Small intestine (tissue), 7 donors: Measurements from ENCODE around the gene LPP. TPM values are rescaled to one million over a fixed set of nuclear protein-coding genes. Genes with fewer than 3 reads are reported as not detected.
A peak's percentile ranks its signal among the peaks of the same experiment; 100 is the strongest.

Experiments used
- DNase-seq, 2 donors: peaks; one replicate each; pipeline versions ENCODE4 v3.0.0 to v3.0.0-alpha.2; 2013
- FAIRE-seq: peaks from 2 replicates; lab custom pipeline; 2012; peaks lifted over from hg19 to GRCh38; lab: Jason Lieb, UNC
- H3K27ac ChIP-seq, 3 donors: one replicate each; pipeline ENCODE4 v1.5.1; 2013; ENCODE audit warnings: low read length in 2 of 3, mild to moderate bottlenecking in 2 of 3, control low read depth in 1 of 3, inconsistent platforms in 1 of 3, low read depth in 1 of 3, moderate library complexity in 1 of 3
- H3K27me3 ChIP-seq, 3 donors: one replicate each; pipeline ENCODE4 v1.6.1; 2013; ENCODE audit warnings: low read length in 3 of 3, inconsistent platforms in 1 of 3; ENCODE audit not compliant: control insufficient read depth in 3 of 3, insufficient read depth in 3 of 3
- H3K36me3 ChIP-seq, 3 donors: one replicate each; pipeline ENCODE4 v1.6.1; 2013; ENCODE audit warnings: low read length in 3 of 3, inconsistent platforms in 1 of 3, low read depth in 1 of 3, mild to moderate bottlenecking in 1 of 3, moderate library complexity in 1 of 3; ENCODE audit not compliant: control insufficient read depth in 3 of 3, insufficient read depth in 2 of 3
- H3K4me1 ChIP-seq, 3 donors: one replicate each; pipeline ENCODE4 v1.6.1; 2013; ENCODE audit warnings: low read length in 2 of 3, inconsistent platforms in 1 of 3, low read depth in 1 of 3, mild to moderate bottlenecking in 1 of 3, moderate library complexity in 1 of 3; ENCODE audit not compliant: control insufficient read depth in 3 of 3, insufficient read depth in 2 of 3
- H3K4me3 ChIP-seq, 3 donors: one replicate each; pipeline ENCODE4 v1.5.1; 2013; ENCODE audit warnings: low read length in 3 of 3, control low read depth in 1 of 3, inconsistent platforms in 1 of 3, low read depth in 1 of 3, mild to moderate bottlenecking in 1 of 3, moderate library complexity in 1 of 3
- H3K9me3 ChIP-seq, 2 donors: one replicate each; pipeline ENCODE4 v1.6.1; 2013; ENCODE audit warnings: low read depth in 1 of 2, low read length in 1 of 2; ENCODE audit not compliant: control insufficient read depth in 2 of 2, insufficient read depth in 1 of 2
- WGBS, 3 donors: extraction: QIAGEN DNeasy Blood & Tissue Kit; methylation state at CpG; one replicate each; pipeline ENCODE4 v1.1.7; 2013; 5-methylcytosine and 5-hydroxymethylcytosine counted together
- polyA plus RNA-seq, 4 donors: library from polyadenylated mRNA; stranded (reverse) in 3 of 4; unstranded in 1 of 4; fragments of 200-250 nt in 3 of 4; fragments of 120-200 nt in 1 of 4; gene quantifications; one replicate each; pipeline versions ENCODE4 v1.2.1 to v1.2.3, GENCODE V29; 2013
- donor health status: healthy with polysubstance abuse.
- donor health status: control.
- donor health status: control.
- donor health status: Bipolar disorder and iron deficiency.
- donor health status: healthy.

LPP gene
- polyA plus RNA-seq, 4 donors: 5.4 to 35.8 (median 12.4) TPM

DNA sequence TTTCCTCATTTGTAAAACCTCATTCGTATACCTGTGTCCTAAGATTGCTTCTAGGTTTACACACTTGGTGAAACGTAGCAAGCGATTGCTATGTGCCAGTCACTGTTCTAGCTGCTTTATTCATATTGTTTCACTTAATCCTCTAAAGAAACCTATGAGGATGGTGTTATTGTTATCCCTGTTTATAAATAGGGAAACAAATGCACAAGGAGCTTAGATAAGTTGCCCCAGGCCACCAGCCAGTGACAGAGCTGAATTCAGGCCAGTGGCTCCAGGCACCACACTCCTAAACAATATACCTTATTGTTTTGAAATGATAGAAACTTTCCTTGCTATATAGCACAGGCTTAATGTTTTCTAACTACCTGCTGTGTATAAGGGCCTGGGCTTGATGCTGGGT, 44.0 kb downstream of the LPP start:
- FAIRE-seq (no peak), DNase-seq (no peak)
- H3K4me3 ChIP-seq: no peak overlapping the region
- no peaks in the 10 kb centered on the region for H3K27me3 ChIP-seq
- peaks cover 0 to 23% (median 2%) of the 10 kb centered on the region in 3 donors for H3K4me1 ChIP-seq
- WGBS, 3 donors: 82 to 88% (median 86%) methylated on average over 3 of the region's 3 CpGs
- H3K27ac ChIP-seq: no peak overlapping the region
- H3K9me3 ChIP-seq: no peaks in the 10 kb centered on the region
- peaks cover 0 to 23% (median 0%) of the 10 kb centered on the region in 3 donors for H3K36me3 ChIP-seq

DNA sequence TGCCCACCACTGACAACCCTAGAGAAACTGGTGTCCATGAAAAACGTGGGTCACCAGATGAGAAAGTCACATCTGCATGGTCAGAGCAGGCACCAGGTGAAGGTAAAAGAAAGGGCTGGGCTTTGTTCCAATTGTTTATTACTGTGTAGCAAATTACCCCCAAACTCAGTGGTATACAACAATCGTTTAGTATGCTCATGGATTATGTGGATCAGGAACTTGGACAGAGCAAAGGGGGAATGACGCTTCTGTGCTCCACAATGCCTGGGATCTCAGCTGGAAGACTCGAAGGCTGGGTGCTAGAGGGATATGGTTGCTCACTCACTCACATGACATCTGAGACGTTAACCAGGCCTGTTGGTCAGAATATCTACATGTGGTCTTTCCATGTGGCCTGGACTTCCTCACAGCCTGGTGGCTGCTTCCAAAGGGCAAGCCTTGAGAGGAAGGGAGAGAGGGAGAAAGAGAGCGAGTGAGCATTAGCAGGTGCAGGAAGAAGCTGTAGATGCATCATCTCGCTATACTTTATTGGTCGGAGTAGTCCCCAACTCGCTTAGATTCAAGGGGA, 44.9 kb downstream of the LPP start:
- WGBS, 3 donors: 31 to 70% (median 50%) methylated on average over 9 of the region's 9 CpGs
- Histone ChIP-seq H3K36me3 (peaks cover 0 to 24% (median 0%) of the 10 kb centered on the region in 3 donors), H3K27me3 (no peaks in the 10 kb centered on the region), H3K27ac (peak overlapping the region in 1 of 3 donors; percentile 11), H3K4me1 (peaks cover 0 to 22% (median 2%) of the 10 kb centered on the region in 3 donors), H3K4me3 (no peak overlapping the region), H3K9me3 (no peaks in the 10 kb centered on the region)
- FAIRE-seq: no peak
- DNase-seq: no peak

DNA sequence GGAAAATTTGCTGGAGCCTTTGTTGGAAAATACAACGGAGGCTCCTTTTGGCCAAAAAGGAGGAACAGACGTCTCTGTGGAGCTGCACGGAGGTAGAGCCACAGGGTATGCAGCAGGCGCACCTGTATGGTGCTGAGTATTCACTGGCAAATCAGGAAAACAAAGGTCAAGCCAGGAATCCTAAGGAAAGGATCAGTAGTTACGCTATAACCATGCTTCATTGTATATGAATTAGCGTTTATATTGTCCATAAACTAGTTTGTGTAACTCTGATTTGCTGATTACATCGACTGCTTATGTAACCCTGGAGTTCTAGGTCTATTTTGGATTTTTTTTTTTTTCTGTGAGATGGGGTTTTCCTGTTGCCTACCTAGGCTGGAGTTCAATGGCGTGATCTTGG, 45.4 kb downstream of the LPP start:
- Histone ChIP-seq H3K36me3 (peaks cover 0 to 28% (median 0%) of the 10 kb centered on the region in 3 donors), H3K27ac (no peak overlapping the region), H3K27me3 (no peaks in the 10 kb centered on the region), H3K4me1 (peaks cover 0 to 21% (median 2%) of the 10 kb centered on the region in 3 donors), H3K9me3 (no peaks in the 10 kb centered on the region), H3K4me3 (no peak overlapping the region)
- WGBS, 3 donors: 49 to 79% (median 64%) methylated on average over 8 of the region's 8 CpGs
- DNase-seq (no peak), FAIRE-seq (no peak)

DNA sequence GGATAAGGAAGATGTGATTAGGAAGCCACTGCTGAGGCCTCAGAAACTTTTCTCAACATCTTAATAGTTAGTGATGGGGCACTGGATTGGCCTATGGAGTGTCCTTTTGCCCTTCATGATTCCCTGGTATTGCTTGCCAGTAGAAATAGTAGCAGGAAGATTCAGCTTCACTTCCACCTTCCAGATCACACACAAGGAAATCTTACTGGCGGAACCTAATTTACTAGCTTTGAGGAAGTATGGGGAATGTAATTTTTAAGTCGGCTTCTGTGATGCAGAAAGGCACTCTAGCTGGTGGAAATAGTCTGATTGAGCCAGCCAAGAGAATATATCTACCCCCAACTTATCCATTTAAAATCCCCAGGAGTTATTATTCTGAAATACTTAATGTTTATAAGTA, 46.5 kb downstream of the LPP start:
- no peak for FAIRE-seq
- Histone ChIP-seq H3K9me3 (no peaks in the 10 kb centered on the region), H3K36me3 (peaks cover 0 to 29% (median 0%) of the 10 kb centered on the region in 3 donors), H3K27me3 (no peaks in the 10 kb centered on the region), H3K27ac (peak overlapping the region in 1 of 3 donors; percentile 33), H3K4me1 (peaks cover 0 to 21% (median 2%) of the 10 kb centered on the region in 3 donors), H3K4me3 (no peak overlapping the region)
- WGBS, 3 donors: 68 to 94% (median 78%) methylated on average over 2 of the region's 2 CpGs
- DNase-seq: no peak

DNA sequence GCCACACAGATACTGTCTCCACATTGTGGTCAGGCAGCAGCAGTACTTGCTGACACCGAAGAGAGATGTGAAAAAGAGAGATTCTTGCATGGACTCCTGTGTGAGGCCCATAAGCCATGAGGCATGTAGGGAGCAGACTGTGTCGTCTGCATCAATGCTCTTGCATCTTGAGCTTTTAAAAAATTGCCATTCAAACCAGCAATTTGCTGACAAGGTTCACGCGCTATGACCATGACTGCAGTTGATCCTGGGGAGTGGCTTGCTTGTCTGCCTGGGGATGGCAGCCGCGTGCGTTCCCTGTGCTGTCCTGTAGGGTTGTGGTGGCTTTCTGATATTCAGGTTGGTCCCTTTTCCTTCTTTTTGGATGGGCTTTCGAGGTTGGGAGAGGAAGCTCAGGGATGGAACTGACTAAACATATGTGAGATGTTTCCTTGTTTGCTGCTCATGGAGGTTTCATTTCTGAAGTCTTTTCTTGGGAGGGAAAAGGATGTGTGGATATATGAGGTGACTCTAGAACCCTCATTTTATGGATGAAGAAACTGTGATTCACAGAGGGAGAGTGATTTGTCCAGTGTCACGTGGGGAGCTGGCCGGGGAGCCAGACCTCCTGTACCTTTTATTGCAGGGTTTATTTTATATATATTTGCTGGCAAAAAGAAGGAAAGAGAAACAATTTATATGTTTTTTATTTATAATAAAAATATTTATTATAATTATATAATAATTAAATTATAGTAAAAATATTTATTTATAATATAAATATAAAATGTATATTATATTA, 48.6 kb downstream of the LPP start:
- Histone ChIP-seq H3K4me1 (peaks cover 0 to 9% (median 8%) of the 10 kb centered on the region in 3 donors), H3K36me3 (peaks cover 0 to 28% (median 0%) of the 10 kb centered on the region in 3 donors), H3K4me3 (no peak overlapping the region), H3K27me3 (no peaks in the 10 kb centered on the region), H3K9me3 (no peaks in the 10 kb centered on the region), H3K27ac (no peak overlapping the region)
- no peak for FAIRE-seq
- 91 to 94% (median 92%) methylated on average over 10 of the region's 10 CpGs for WGBS, 3 donors
- DNase-seq: no peak

DNA sequence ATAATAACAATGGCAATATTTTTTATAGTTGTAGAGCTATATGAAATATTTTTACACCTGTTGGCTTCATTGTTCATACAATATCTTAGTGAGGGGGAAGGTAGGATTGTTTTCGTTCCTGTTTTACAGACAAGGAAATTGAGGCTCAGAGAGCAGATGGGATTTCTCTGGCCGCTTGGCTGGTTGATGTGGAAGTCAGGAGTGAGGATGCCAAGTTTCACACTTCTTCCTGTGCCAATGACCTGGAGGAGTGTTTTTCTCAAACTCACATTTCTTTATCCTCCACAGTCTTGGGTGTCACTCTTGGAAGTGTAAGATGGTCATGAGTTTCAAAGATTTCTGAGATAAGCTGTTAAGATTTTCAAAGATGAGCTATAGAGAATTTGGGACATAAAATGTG, 50.6 kb downstream of the LPP start:
- DNase-seq (no peak), FAIRE-seq (no peak)
- 79 to 92% (median 83%) methylated on average over 2 of the region's 2 CpGs for WGBS, 3 donors

DNA sequence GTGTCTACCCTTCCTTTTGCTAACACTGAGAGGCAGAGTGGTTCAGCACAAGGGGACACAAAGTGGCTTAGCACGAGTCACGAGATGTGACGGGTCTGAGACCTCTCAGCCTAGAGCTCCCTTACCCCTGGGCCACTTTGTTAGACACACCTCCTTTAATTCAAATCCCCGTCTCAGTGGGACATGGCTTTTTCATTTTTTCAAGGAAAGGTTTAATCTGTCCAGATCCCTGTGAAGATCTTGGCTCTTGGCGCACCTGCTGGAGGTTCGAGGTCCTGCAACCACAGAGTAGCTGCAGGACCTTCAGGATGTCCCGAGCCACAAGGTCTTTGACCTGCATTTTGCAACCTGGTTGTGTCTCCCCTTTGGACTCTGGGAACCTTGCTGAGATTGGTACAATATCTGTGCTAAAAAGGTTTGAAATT, 52.0 kb downstream of the LPP start:
- Histone ChIP-seq H3K36me3 (peaks cover 0 to 30% (median 4%) of the 10 kb centered on the region in 3 donors), H3K4me1 (peaks cover 0 to 11% (median 6%) of the 10 kb centered on the region in 3 donors), H3K27me3 (no peaks in the 10 kb centered on the region), H3K27ac (peak overlapping the region in 2 of 3 donors; percentile 28 to 64), H3K4me3 (no peak overlapping the region), H3K9me3 (no peaks in the 10 kb centered on the region)
- DNase-seq: peak; percentile 75 to 83
- FAIRE-seq: no peak
- 62 to 81% (median 69%) methylated on average over 7 of the region's 7 CpGs for WGBS, 3 donors

More for the DNA sequence above, 50.6 kb downstream of the LPP start:
- H3K27me3 ChIP-seq: no peaks in the 10 kb centered on the region
- H3K36me3 ChIP-seq: peaks cover 0 to 27% (median 4%) of the 10 kb centered on the region in 3 donors
- H3K27ac ChIP-seq: no peak overlapping the region
- no peak overlapping the region for H3K4me3 ChIP-seq
- no peaks in the 10 kb centered on the region for H3K9me3 ChIP-seq
- peaks cover 0 to 11% (median 6%) of the 10 kb centered on the region in 3 donors for H3K4me1 ChIP-seq

DNA sequence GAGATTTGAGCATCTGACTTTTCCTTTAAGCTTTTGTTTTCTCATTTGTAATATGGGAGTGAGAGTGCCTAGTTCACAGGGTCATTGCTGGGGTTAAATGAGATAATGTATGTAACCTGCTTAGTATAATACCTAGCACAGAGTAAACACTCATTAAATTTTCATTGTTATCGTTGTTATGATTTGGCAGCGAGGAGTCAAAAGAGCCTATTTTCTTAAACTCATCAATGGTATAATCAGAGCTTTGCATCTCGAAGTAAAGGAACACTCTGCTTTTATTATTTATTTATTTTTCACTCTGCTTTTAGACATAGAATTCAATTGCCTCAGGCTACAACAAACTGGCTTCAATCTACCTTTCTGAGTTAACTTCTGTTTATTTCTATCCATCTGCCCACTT, 52.8 kb downstream of the LPP start:
- H3K9me3 ChIP-seq: no peaks in the 10 kb centered on the region

More for the DNA sequence above, 52.8 kb downstream of the LPP start:
- Histone ChIP-seq H3K27ac (peak overlapping the region in 1 of 3 donors; percentile 64), H3K4me3 (no peak overlapping the region), H3K4me1 (peaks cover 0 to 18% (median 11%) of the 10 kb centered on the region in 3 donors), H3K36me3 (peaks cover 0 to 34% (median 4%) of the 10 kb centered on the region in 3 donors), H3K27me3 (no peaks in the 10 kb centered on the region)
- FAIRE-seq (no peak), DNase-seq (no peak)
- 57 to 83% (median 83%) methylated on average over 3 of the region's 3 CpGs for WGBS, 3 donors
